ENCODE data around the gene NAT9.

DNA sequence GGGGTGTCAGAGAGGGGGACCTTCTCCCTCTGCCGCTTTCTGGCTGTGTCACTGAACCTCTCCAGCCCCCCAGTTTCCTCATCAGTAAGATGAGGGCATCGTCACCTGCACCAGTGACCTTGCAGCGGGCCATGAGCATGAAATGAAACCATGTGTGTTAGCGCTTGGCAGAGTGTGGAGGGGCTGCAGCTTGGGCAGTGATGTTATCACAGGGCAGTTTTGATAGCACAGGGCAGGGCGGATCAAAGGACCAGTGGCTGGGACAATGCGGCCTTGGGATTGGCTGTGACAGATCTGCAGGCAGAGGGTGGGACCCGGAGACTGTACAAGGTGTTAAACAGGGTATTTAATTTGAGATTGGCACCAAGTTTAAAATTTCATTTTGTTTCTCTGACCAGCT, 38.9 kb upstream of the NAT9 start:
- TF ChIP-seq, protein P1, sequence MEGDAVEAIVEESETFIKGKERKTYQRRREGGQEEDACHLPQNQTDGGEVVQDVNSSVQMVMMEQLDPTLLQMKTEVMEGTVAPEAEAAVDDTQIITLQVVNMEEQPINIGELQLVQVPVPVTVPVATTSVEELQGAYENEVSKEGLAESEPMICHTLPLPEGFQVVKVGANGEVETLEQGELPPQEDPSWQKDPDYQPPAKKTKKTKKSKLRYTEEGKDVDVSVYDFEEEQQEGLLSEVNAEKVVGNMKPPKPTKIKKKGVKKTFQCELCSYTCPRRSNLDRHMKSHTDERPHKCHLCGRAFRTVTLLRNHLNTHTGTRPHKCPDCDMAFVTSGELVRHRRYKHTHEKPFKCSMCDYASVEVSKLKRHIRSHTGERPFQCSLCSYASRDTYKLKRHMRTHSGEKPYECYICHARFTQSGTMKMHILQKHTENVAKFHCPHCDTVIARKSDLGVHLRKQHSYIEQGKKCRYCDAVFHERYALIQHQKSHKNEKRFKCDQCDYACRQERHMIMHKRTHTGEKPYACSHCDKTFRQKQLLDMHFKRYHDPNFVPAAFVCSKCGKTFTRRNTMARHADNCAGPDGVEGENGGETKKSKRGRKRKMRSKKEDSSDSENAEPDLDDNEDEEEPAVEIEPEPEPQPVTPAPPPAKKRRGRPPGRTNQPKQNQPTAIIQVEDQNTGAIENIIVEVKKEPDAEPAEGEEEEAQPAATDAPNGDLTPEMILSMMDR (IDR thresholded peaks at IDR 0.05; ENCODE audit: low read length): no peak
- TF ChIP-seq EZH2 (IDR thresholded peaks at IDR 0.05; ENCODE audit: borderline replicate concordance, low read length): no peak

Measured in OCI-LY1 (cell line).